ENCODE data around the gene EID1. TPM values are rescaled to one million over a fixed set of nuclear protein-coding genes. Genes with fewer than 3 reads are reported as not detected.
"Not testable (repeated sequence)": the region's sequence is repeated elsewhere in the genome, so short reads cannot be mapped to it uniquely, and the experiment has no call there.

EID1 gene
- total RNA-seq, 1 donor from 2014 or later = 233 TPM

- no peak for FAIRE-seq
These were observed 21.9 kb downstream of the EID1 start for GRCh38 chr15:48899793-48900192.

GRCh38 chr15:48904758-48905157, 26.8 kb downstream of the EID1 start:
- H3K27me3 ChIP-seq (ENCODE audit: control insufficient read depth, insufficient read depth, low read length) = no peaks in the 10 kb centered on the region
- no peak overlapping the region for H3K4me3 ChIP-seq (ENCODE audit: low read depth, low read length)
- FAIRE-seq = no peak
- H3K36me3 ChIP-seq (ENCODE audit: control insufficient read depth, insufficient read depth, low read length) = no peaks in the 10 kb centered on the region
- DNase-seq (ENCODE audit: low read depth) = no peak
- TF ChIP-seq, protein P1, sequence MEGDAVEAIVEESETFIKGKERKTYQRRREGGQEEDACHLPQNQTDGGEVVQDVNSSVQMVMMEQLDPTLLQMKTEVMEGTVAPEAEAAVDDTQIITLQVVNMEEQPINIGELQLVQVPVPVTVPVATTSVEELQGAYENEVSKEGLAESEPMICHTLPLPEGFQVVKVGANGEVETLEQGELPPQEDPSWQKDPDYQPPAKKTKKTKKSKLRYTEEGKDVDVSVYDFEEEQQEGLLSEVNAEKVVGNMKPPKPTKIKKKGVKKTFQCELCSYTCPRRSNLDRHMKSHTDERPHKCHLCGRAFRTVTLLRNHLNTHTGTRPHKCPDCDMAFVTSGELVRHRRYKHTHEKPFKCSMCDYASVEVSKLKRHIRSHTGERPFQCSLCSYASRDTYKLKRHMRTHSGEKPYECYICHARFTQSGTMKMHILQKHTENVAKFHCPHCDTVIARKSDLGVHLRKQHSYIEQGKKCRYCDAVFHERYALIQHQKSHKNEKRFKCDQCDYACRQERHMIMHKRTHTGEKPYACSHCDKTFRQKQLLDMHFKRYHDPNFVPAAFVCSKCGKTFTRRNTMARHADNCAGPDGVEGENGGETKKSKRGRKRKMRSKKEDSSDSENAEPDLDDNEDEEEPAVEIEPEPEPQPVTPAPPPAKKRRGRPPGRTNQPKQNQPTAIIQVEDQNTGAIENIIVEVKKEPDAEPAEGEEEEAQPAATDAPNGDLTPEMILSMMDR (IDR thresholded peaks at IDR 0.05; ENCODE audit: insufficient read depth, low read length, severe bottlenecking) = no peak

More at GRCh38 chr15:48899793-48900192, 21.9 kb downstream of the EID1 start:
- Histone ChIP-seq H3K36me3 (ENCODE audit: control insufficient read depth, insufficient read depth, low read length) (no peaks in the 10 kb centered on the region), H3K27me3 (ENCODE audit: control insufficient read depth, insufficient read depth, low read length) (no peaks in the 10 kb centered on the region), H3K4me3 (ENCODE audit: low read depth, low read length) (no peak overlapping the region)
- TF ChIP-seq, protein P1 (IDR thresholded peaks at IDR 0.05; ENCODE audit: insufficient read depth, low read length, severe bottlenecking) = no peak
- DNase-seq (ENCODE audit: low read depth) = peak; percentile 42

DNA sequence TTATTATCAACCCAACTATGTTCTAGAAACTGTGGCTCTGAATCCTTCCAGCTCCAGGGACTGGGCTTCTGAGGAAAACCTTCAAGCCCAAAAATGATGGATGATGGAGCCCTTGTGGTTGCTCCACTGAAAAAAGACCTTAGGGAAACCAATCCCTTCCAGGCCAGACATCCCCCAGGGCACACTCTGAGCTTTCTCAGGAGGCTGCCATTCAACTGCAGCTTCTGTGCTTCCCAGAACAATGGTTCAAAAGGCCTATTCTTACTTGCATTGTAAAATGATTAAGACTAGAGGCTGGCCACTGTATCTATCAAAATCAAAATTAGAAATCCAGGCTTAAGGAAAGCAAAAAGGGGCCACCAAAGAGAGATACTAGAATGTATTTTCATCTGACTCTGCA, 27.3 kb downstream of the EID1 start:
- FAIRE-seq = no peak
- Histone ChIP-seq H3K36me3 (ENCODE audit: control insufficient read depth, insufficient read depth, low read length) (no peaks in the 10 kb centered on the region), H3K27me3 (ENCODE audit: control insufficient read depth, insufficient read depth, low read length) (no peaks in the 10 kb centered on the region), H3K4me3 (ENCODE audit: low read depth, low read length) (no peak overlapping the region)
- TF ChIP-seq, protein P1 (IDR thresholded peaks at IDR 0.05; ENCODE audit: insufficient read depth, low read length, severe bottlenecking) = no peak
- no peak for DNase-seq (ENCODE audit: low read depth)

DNA sequence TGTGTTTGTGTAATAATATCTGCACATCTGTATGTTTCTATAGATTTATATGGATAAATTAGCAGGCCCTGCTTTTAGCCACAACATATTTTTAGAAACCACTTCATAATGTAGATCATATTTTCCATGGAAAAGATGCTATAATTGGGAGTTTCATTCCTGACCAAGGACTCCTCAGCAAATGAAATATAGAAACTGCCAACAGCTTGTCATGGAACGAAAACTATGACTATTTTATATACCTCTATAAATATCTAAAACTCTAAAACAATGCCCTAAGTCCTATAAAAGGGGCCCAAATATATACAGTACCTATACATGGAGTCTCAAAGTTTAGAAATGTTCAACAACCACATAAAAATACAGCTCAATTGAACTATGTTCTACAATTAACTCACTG, 27.9 kb downstream of the EID1 start:
- TF ChIP-seq, protein P1 (IDR thresholded peaks at IDR 0.05; ENCODE audit: insufficient read depth, low read length, severe bottlenecking) = no peak
- no peaks in the 10 kb centered on the region for H3K36me3 ChIP-seq (ENCODE audit: control insufficient read depth, insufficient read depth, low read length)
- no peak overlapping the region for H3K4me3 ChIP-seq (ENCODE audit: low read depth, low read length)
- FAIRE-seq (no peak), DNase-seq (ENCODE audit: low read depth) (no peak)
- no peaks in the 10 kb centered on the region for H3K27me3 ChIP-seq (ENCODE audit: control insufficient read depth, insufficient read depth, low read length)

DNA sequence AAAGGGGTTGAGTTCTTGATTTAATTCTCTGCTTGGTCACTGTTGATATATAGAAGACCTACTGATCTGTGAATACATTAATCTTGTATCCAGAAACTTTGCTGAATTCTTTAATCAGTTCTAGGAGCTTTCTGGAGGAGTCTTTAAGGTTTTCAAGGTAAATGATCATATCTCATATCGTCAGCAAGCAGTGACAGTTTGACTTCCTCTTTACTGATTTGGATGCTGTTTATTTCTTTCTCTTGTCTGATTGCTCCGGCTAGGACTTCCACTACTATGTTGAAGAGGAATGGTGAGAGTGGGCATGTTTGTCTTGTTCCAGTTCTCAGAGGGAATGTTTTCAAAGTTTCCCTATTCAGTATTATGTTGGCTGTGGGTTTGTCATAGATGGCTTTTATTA, 31.4 kb downstream of the EID1 start:
- not testable (repeated sequence) for H3K36me3 ChIP-seq (ENCODE audit: control insufficient read depth, insufficient read depth, low read length); FAIRE-seq; H3K4me3 ChIP-seq (ENCODE audit: low read depth, low read length); DNase-seq (ENCODE audit: low read depth); H3K27me3 ChIP-seq (ENCODE audit: control insufficient read depth, insufficient read depth, low read length)

DNA sequence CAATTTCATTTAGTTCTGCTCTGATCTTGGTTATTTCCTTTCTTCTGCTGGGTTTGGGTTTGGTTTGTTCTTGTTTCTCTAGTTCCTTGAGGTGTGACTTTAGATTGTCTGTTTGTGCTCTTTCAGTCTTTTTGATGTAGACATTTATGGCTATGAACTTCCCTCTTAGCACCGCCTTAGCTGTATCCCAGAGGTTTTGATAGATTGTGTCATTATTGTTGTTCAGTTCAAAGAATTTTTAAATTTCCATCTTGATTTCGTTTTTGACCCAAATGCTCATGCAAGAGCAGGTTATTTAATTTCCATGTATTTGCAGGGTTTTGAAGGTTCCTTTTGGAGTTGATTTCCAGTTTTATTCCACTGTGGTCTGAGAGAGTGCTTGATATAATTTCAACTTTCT, 32.6 kb downstream of the EID1 start:
- DNase-seq (ENCODE audit: low read depth); FAIRE-seq; H3K4me3 ChIP-seq (ENCODE audit: low read depth, low read length); H3K36me3 ChIP-seq (ENCODE audit: control insufficient read depth, insufficient read depth, low read length); H3K27me3 ChIP-seq (ENCODE audit: control insufficient read depth, insufficient read depth, low read length): not testable (repeated sequence)

- TF ChIP-seq, protein P1 (IDR thresholded peaks at IDR 0.05; ENCODE audit: insufficient read depth, low read length, severe bottlenecking) = no peak
- Histone ChIP-seq H3K4me3 (ENCODE audit: low read depth, low read length) (no peak overlapping the region), H3K36me3 (ENCODE audit: control insufficient read depth, insufficient read depth, low read length) (no peaks in the 10 kb centered on the region), H3K27me3 (ENCODE audit: control insufficient read depth, insufficient read depth, low read length) (peaks cover 1% of the 10 kb centered on the region)
- no peak for FAIRE-seq
- peak; percentile 75 for DNase-seq (ENCODE audit: low read depth)
These were observed 35.2 kb downstream of the EID1 start for GRCh38 chr15:48913141-48913540.
